K562 (cell line): ENCODE data around the gene UGT1A10.

ENCODE experiments used
- CBFB ChIP-seq: sonication (generic); formaldehyde crosslinking; IDR thresholded peaks from 2 replicates; pipeline ENCODE4 v1.4.0; 2020; ENCODE audit warnings: mild to moderate bottlenecking, missing genetic modification reagents
- CBX5 ChIP-seq: IDR thresholded peaks from 2 replicates; pipeline ENCODE4 v1.6.1; 2014; ENCODE audit warnings: low read depth, borderline replicate concordance
- CREB1 ChIP-seq, 2 experiments: sonication (generic) in 1 of 2; formaldehyde crosslinking in 1 of 2; IDR thresholded peaks; 2 replicates each; pipeline versions ENCODE4 v1.6.1 to v1.8.0; 2012 to 2022; ENCODE audit warnings: inconsistent platforms in 1 of 2, mild to moderate bottlenecking in 1 of 2, missing genetic modification reagents in 1 of 2, moderate library complexity in 1 of 2
- CTCF ChIP-seq, 3 experiments: IDR thresholded peaks in 2 of 3; conservative IDR thresholded peaks in 1 of 3; 2 replicates each; pipeline ENCODE4 v1.5.1; 2011 to 2012; ENCODE audit warnings: low read length in 3 of 3, mild to moderate bottlenecking in 3 of 3, control low read depth in 2 of 3, improper control_type of control experiment in 1 of 3, inconsistent platforms in 1 of 3, low read depth in 1 of 3, mixed read lengths in 1 of 3, moderate library complexity in 1 of 3; ENCODE audit not compliant: insufficient read depth in 2 of 3
- EZH2 ChIP-seq: IDR thresholded peaks from 2 replicates; pipeline ENCODE4 v1.6.1; 2012; ENCODE audit warnings: low read depth, mild to moderate bottlenecking, inconsistent platforms, low read length, borderline replicate concordance
- HDAC2 ChIP-seq: fragments of 450-650 bp; IDR thresholded peaks from 2 replicates; pipeline ENCODE4 v1.6.1; 2016; ENCODE audit warnings: mild to moderate bottlenecking
- ZFX ChIP-seq: sonication (generic); formaldehyde crosslinking; IDR thresholded peaks from 2 replicates; pipeline ENCODE4 v1.8.0; 2022; ENCODE audit warnings: mild to moderate bottlenecking, missing genetic modification reagents, moderate library complexity
- ZNF274 ChIP-seq: IDR thresholded peaks from 2 replicates; pipeline ENCODE4 v1.6.1; 2011; ENCODE audit warnings: low read depth, mild to moderate bottlenecking, low read length, moderate library complexity, borderline replicate concordance
- ZNF695 ChIP-seq: fragments of 450-650 bp; formaldehyde crosslinking; IDR thresholded peaks from 2 replicates; pipeline ENCODE4 v1.4.0; 2020; ENCODE audit warnings: mild to moderate bottlenecking, moderate library complexity

GRCh38 chr2:233818639-233819621, 182.7 kb downstream of the UGT1A10 start:
- TF ChIP-seq CTCF (IDR thresholded peaks at IDR 0.05 in 2 of 3, conservative IDR thresholded peaks at IDR 0.05 in 1 of 3; ENCODE audit: insufficient read depth in 2 of 3, low read depth in 1 of 3, low read length in 3 of 3) = no peak
- no peak for TF ChIP-seq ZFX
- no peak for TF ChIP-seq CREB1 (IDR thresholded peaks at IDR 0.05)
- no peak for TF ChIP-seq CREB1 (CRISPR knock-in tag; IDR thresholded peaks at IDR 0.05)
- TF ChIP-seq ZNF274 = no peak
- no peak for TF ChIP-seq CBFB
- no peak for TF ChIP-seq HDAC2
- TF ChIP-seq CBX5 = no peak
- TF ChIP-seq ZNF695 (CRISPR knock-in tag) = no peak
- TF ChIP-seq EZH2 = no peak
